Fibroblast of lung (primary cell): ENCODE results near the gene TNFRSF14.

Experiments used
- CTCF ChIP-seq, 2 donors: IDR thresholded peaks in 1 of 2; conservative IDR thresholded peaks in 1 of 2; 1 replicate in 1 of 2; 2 replicates in 1 of 2; pipeline ENCODE4 v1.5.1; 2011 to 2012; ENCODE audit warnings: low read length in 2 of 2, control low read depth in 1 of 2, inconsistent platforms in 1 of 2, low read depth in 1 of 2, mild to moderate bottlenecking in 1 of 2
- EZH2 ChIP-seq: IDR thresholded peaks from 2 replicates; pipeline ENCODE4 v1.5.1; 2012; ENCODE audit warnings: low read length, control low read depth, mild to moderate bottlenecking; ENCODE audit errors: missing control alignments

- TF ChIP-seq CTCF (conservative IDR thresholded peaks at IDR 0.05 in 1 of 2, IDR thresholded peaks at IDR 0.05 in 1 of 2; ENCODE audit: low read depth in 1 of 2, low read length in 2 of 2) (no peak), EZH2 (no peak)
Measured at GRCh38 chr1:2587860-2588571, 31.8 kb downstream of the TNFRSF14 start.
